HK-2 (cell line): Measurements from ENCODE around the gene CCL25.

Source experiments
- DNase-seq: peaks from one replicate; pipeline ENCODE4 v3.0.0-alpha.2; 2018; ENCODE audit not compliant: unreplicated experiment

CCL25 gene

GRCh38 chr19:8109890-8110662 lies 57.5 kb downstream of the CCL25 start:
- no peak for DNase-seq

GRCh38 chr19:8110931-8111330 lies 58.4 kb downstream of the CCL25 start:
- DNase-seq, result no peak

GRCh38 chr19:8111376-8111775 lies 58.8 kb downstream of the CCL25 start:
- no peak for DNase-seq
